A549 (cell line): Measurements from ENCODE around the gene USH1C. TPM values are rescaled to one million over a fixed set of nuclear protein-coding genes. Genes with fewer than 3 reads are reported as not detected.

Source experiments
- ATAC-seq, 2 experiments: fragments of 200-7000 bp in 1 of 2; fragments of >200 bp in 1 of 2; cut with Nextera tagmentation in 1 of 2; cut with Tn5 transposase in 1 of 2; 3 replicates each; pipeline versions ENCODE4 v1.8.0 to v1.9.1; 2018 to 2020; ENCODE audit warnings: mild to moderate bottlenecking in 1 of 2, moderate library complexity in 1 of 2
- CTCF ChIA-PET: fragments of 300-600 bp; sonication (Branson Sonifier 250); formaldehyde crosslinking; extraction: SDS; loops from one replicate; lab custom pipeline; 2021; ENCODE audit warnings: antibody characterized with exemption, inconsistent platforms; lab: Yijun Ruan, JAX
- POLR2A ChIA-PET: fragments of 350-600 bp; formaldehyde crosslinking; extraction: SDS; loops from one replicate; lab custom pipeline; 2021; ENCODE audit warnings: antibody characterized with exemption, inconsistent platforms; lab: Yijun Ruan, JAX
- DNase-seq, 2 experiments: peaks; one replicate each; pipeline versions ENCODE4 v3.0.0 to v3.0.0-alpha.2; 2011 to 2016; ENCODE audit warnings: low read depth in 1 of 2, low spot score in 1 of 2
- FAIRE-seq: peaks from 2 replicates; lab custom pipeline; 2011; peaks lifted over from hg19 to GRCh38; lab: Jason Lieb, UNC
- H3K27ac ChIP-seq, 2 experiments: fragments of >200 bp; sonication (Bioruptor Twin); formaldehyde crosslinking; 3 replicates each; pipeline ENCODE4 v1.5.1; 2016 to 2017
- H3K4me1 ChIP-seq: fragments of >200 bp; sonication (Bioruptor Twin); formaldehyde crosslinking; 3 replicates; pipeline ENCODE4 v1.6.1; 2016
- H3K4me2 ChIP-seq: fragments of >200 bp; sonication (Bioruptor Twin); formaldehyde crosslinking; 3 replicates; pipeline ENCODE4 v1.6.1; 2016
- H3K4me3 ChIP-seq: fragments of >200 bp; sonication (Bioruptor Twin); formaldehyde crosslinking; 3 replicates; pipeline ENCODE4 v1.5.1; 2016
- H3K9me3 ChIP-seq: fragments of >200 bp; sonication (Bioruptor Twin); formaldehyde crosslinking; 3 replicates; pipeline ENCODE4 v1.6.1; 2016
- CBX8 ChIP-seq: fragments of 200-600 bp; sonication (generic); IDR thresholded peaks from 2 replicates; pipeline ENCODE4 v1.6.1; 2016
- CEBPB ChIP-seq, 2 experiments: fragments of >200 bp in 1 of 2; sonication (Bioruptor Twin) in 1 of 2; formaldehyde crosslinking in 1 of 2; IDR thresholded peaks; 2 replicates each; pipeline ENCODE4 v1.6.1; 2012 to 2016
- CHD4 ChIP-seq: fragments of 200-600 bp; sonication (generic); IDR thresholded peaks from 2 replicates; pipeline ENCODE4 v1.6.1; 2016; ENCODE audit warnings: antibody characterized with exemption, mild to moderate bottlenecking, borderline replicate concordance
- EHMT2 ChIP-seq: fragments of 200-600 bp; sonication (generic); IDR thresholded peaks from 2 replicates; pipeline ENCODE4 v1.6.1; 2016; ENCODE audit warnings: antibody characterized with exemption, low read depth, mild to moderate bottlenecking, moderate library complexity
- GATA3 ChIP-seq: IDR thresholded peaks from 2 replicates; pipeline ENCODE4 v1.6.1; 2012; ENCODE audit warnings: borderline replicate concordance
- HOXA7 ChIP-seq: fragments of 250-450 bp; sonication (Bioruptor Pico); IDR thresholded peaks from 2 replicates; pipeline ENCODE4 v1.5.0; 2020; ENCODE audit warnings: mild to moderate bottlenecking, moderate library complexity
- JUN ChIP-seq, 2 experiments: fragments of >200 bp; sonication (Bioruptor Twin); formaldehyde crosslinking; IDR thresholded peaks; 2 replicates in 1 of 2; 3 replicates in 1 of 2; pipeline ENCODE4 v1.6.1; 2016 to 2017
- KDM1A ChIP-seq: fragments of 200-600 bp; sonication (generic); IDR thresholded peaks from 2 replicates; pipeline ENCODE4 v1.6.1; 2016; ENCODE audit warnings: low read depth, mild to moderate bottlenecking
- MAZ ChIP-seq: fragments of 150-350 bp; IDR thresholded peaks from 2 replicates; pipeline ENCODE4 v1.6.1; 2014; ENCODE audit warnings: antibody characterized with exemption, low read depth, low read length, borderline replicate concordance
- MYC ChIP-seq: IDR thresholded peaks from 2 replicates; pipeline ENCODE4 v1.6.1; 2012; ENCODE audit warnings: mild to moderate bottlenecking, inconsistent platforms, low read length, improper control_type of control experiment, borderline replicate concordance
- NPAS2 ChIP-seq: fragments of 250-450 bp; sonication (Bioruptor Pico); IDR thresholded peaks from 2 replicates; pipeline ENCODE4 v1.8.0; 2022; ENCODE audit warnings: mild to moderate bottlenecking, moderate library complexity, borderline replicate concordance
- PHF8 ChIP-seq: fragments of 200-600 bp; sonication (generic); IDR thresholded peaks from 2 replicates; pipeline ENCODE4 v1.6.1; 2016; ENCODE audit warnings: low read depth, mild to moderate bottlenecking, antibody characterized with exemption, moderate library complexity, borderline replicate concordance
- RAD21 ChIP-seq, 2 experiments: fragments of >200 bp in 1 of 2; sonication (Bioruptor Twin) in 1 of 2; formaldehyde crosslinking in 1 of 2; IDR thresholded peaks in 1 of 2; conservative IDR thresholded peaks in 1 of 2; 2 replicates in 1 of 2; 3 replicates in 1 of 2; pipeline ENCODE4 v1.6.1; 2012 to 2018; ENCODE audit warnings: inconsistent platforms in 1 of 2
- SREBF2 ChIP-seq: fragments of 450-650 bp; IDR thresholded peaks from 2 replicates; pipeline ENCODE4 v1.6.1; 2014; ENCODE audit warnings: mild to moderate bottlenecking, moderate library complexity
- TFCP2L1 ChIP-seq: fragments of 250-450 bp; sonication (Bioruptor Pico); IDR thresholded peaks from 2 replicates; pipeline ENCODE4 v1.5.0; 2021; ENCODE audit warnings: mild to moderate bottlenecking
- ZSCAN20 ChIP-seq: fragments of 250-450 bp; sonication (Bioruptor Pico); IDR thresholded peaks from 2 replicates; pipeline ENCODE4 v1.8.0; 2022; ENCODE audit warnings: mild to moderate bottlenecking, moderate library complexity
- WGBS: methylation state at CpG from one replicate; pipeline ENCODE4 v1.1.6; 2017; ENCODE audit errors: missing lambda C conversion rate; 5-methylcytosine and 5-hydroxymethylcytosine counted together
- polyA plus RNA-seq, 4 experiments: library from polyadenylated mRNA; depleted of rRNA in 3 of 4; stranded (reverse); fragments of >200 nt; fragmentation: RNase III in 1 of 4; extraction: RNeasy Plus Mini Kit Qiagen cat#74134 plus additional on column Dnase treatment in 1 of 4; gene quantifications; 2 replicates in 3 of 4; 3 replicates in 1 of 4; pipeline ENCODE4 v1.2.3, GENCODE V29; 2011 to 2017
- TF ChIP-seq, protein P1 (sequence below): fragments of >200 bp; sonication (Bioruptor Twin); formaldehyde crosslinking; IDR thresholded peaks from 3 replicates; pipeline ENCODE4 v1.5.1; 2016
- TF ChIP-seq, protein P2 (sequence below): IDR thresholded peaks from 2 replicates; pipeline ENCODE4 v1.6.1; 2012; ENCODE audit warnings: low read depth, borderline replicate concordance
- TF ChIP-seq, protein P3 (sequence below): fragments of >200 bp; sonication (Bioruptor Twin); formaldehyde crosslinking; IDR thresholded peaks from 3 replicates; pipeline ENCODE4 v1.6.1; 2016
- TF ChIP-seq, protein P4 (sequence below): IDR thresholded peaks from 2 replicates; pipeline ENCODE4 v1.6.1; 2012
- TF ChIP-seq, protein P5 (sequence below): fragments of 450-650 bp; IDR thresholded peaks from 2 replicates; pipeline ENCODE4 v1.6.1; 2014; ENCODE audit warnings: antibody characterized with exemption

The USH1C gene
- polyA plus RNA-seq, 2 of the 4 experiments (the other 2 are of a cell fraction): 3.2 to 8.6 TPM

DNA sequence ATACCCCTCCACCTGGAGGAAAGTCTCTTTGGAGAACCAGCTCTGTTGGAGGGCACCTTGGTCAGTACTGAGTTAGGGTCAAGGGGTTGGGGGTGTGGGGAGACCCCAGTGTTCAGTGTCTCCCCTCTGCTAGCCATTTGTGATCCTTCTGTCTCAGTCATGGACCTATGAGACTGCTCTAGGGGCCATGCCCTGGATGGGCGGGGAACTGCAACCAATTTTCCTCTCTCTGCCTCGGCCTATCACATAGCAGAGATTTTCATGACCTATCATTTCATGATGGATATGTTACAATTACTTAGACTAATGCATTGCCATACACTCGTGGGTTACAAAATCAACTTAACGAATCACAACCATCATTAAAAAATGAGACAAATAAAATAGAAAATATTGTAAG lies 10.3 kb upstream of the USH1C start:
- POLR2A ChIA-PET: interaction anchor here (0.6 kb wide), 1 partner anchor 481 kb away, joined by 3 read pairs; no protein-coding TSS in a partner anchor
- WGBS: 68% methylated on average over 4 of the region's 4 CpGs
- no peak for FAIRE-seq
- no peaks in the 10 kb centered on the region for H3K9me3 ChIP-seq
- ATAC-seq: peak in 1 of 2 experiments; percentile 74; a peak in 3 of 6 replicates
- H3K4me2 ChIP-seq: no peak overlapping the region
- TF ChIP-seq CHD4 (no peak), GATA3 (no peak), JUN (IDR thresholded peaks at IDR 0.05) (no peak), CBX8 (no peak), MYC (no peak), SREBF2 (no peak), KDM1A (no peak), EHMT2 (no peak), TFCP2L1 (CRISPR knock-in tag) (no peak), CEBPB (IDR thresholded peaks at IDR 0.05) (no peak)
- TF ChIP-seq, protein P1, sequence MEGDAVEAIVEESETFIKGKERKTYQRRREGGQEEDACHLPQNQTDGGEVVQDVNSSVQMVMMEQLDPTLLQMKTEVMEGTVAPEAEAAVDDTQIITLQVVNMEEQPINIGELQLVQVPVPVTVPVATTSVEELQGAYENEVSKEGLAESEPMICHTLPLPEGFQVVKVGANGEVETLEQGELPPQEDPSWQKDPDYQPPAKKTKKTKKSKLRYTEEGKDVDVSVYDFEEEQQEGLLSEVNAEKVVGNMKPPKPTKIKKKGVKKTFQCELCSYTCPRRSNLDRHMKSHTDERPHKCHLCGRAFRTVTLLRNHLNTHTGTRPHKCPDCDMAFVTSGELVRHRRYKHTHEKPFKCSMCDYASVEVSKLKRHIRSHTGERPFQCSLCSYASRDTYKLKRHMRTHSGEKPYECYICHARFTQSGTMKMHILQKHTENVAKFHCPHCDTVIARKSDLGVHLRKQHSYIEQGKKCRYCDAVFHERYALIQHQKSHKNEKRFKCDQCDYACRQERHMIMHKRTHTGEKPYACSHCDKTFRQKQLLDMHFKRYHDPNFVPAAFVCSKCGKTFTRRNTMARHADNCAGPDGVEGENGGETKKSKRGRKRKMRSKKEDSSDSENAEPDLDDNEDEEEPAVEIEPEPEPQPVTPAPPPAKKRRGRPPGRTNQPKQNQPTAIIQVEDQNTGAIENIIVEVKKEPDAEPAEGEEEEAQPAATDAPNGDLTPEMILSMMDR: no peak
- TF ChIP-seq, protein P2, sequence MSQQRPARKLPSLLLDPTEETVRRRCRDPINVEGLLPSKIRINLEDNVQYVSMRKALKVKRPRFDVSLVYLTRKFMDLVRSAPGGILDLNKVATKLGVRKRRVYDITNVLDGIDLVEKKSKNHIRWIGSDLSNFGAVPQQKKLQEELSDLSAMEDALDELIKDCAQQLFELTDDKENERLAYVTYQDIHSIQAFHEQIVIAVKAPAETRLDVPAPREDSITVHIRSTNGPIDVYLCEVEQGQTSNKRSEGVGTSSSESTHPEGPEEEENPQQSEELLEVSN: no peak
- DNase-seq: no peak
- H3K4me3 ChIP-seq: no peak overlapping the region
- H3K4me1 ChIP-seq: no peaks in the 10 kb centered on the region
- no peak overlapping the region for H3K27ac ChIP-seq
- CTCF ChIA-PET: interaction anchor here (1.0 to 2.0 kb wide), 2 partner anchors 10 to 50 kb away, joined by 3 to 5 read pairs; no protein-coding TSS in a partner anchor

DNA sequence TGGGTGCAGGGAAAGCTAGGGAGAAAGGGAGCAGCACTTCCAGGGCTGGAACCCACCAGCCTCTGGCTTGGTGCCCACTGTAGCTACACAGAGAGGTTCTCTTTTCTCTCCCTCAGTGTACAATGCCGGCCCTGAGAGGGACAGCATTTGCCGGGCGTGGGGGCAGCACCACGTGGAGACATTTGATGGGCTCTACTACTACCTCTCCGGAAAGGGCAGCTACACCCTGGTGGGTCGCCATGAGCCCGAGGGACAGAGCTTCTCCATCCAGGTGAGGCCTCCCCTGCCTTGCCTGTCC lies 9.0 kb upstream of the USH1C start:
- TF ChIP-seq MAZ (no peak), CEBPB (IDR thresholded peaks at IDR 0.05) (no peak), PHF8 (no peak), EHMT2 (no peak), RAD21 (conservative IDR thresholded peaks at IDR 0.05 in 1 of 2, IDR thresholded peaks at IDR 0.05 in 1 of 2) (no peak), HOXA7 (no peak)
- TF ChIP-seq, protein P3, sequence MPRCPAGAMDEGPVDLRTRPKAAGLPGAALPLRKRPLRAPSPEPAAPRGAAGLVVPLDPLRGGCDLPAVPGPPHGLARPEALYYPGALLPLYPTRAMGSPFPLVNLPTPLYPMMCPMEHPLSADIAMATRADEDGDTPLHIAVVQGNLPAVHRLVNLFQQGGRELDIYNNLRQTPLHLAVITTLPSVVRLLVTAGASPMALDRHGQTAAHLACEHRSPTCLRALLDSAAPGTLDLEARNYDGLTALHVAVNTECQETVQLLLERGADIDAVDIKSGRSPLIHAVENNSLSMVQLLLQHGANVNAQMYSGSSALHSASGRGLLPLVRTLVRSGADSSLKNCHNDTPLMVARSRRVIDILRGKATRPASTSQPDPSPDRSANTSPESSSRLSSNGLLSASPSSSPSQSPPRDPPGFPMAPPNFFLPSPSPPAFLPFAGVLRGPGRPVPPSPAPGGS: no peak
- Histone ChIP-seq H3K9me3 (no peaks in the 10 kb centered on the region), H3K4me1 (no peaks in the 10 kb centered on the region), H3K4me3 (no peak overlapping the region), H3K27ac (no peak overlapping the region), H3K4me2 (no peak overlapping the region)
- WGBS: 52% methylated on average over 3 of the region's 7 CpGs
- ChIA-PET CTCF (interaction anchor here (0.6 to 2.0 kb wide), 3 partner anchors 12 to 733 kb away, joined by 3 to 5 read pairs (median 4); no protein-coding TSS in a partner anchor), POLR2A (no interaction called here)
- DNase-seq (no peak), ATAC-seq (no peak), FAIRE-seq (no peak)

DNA sequence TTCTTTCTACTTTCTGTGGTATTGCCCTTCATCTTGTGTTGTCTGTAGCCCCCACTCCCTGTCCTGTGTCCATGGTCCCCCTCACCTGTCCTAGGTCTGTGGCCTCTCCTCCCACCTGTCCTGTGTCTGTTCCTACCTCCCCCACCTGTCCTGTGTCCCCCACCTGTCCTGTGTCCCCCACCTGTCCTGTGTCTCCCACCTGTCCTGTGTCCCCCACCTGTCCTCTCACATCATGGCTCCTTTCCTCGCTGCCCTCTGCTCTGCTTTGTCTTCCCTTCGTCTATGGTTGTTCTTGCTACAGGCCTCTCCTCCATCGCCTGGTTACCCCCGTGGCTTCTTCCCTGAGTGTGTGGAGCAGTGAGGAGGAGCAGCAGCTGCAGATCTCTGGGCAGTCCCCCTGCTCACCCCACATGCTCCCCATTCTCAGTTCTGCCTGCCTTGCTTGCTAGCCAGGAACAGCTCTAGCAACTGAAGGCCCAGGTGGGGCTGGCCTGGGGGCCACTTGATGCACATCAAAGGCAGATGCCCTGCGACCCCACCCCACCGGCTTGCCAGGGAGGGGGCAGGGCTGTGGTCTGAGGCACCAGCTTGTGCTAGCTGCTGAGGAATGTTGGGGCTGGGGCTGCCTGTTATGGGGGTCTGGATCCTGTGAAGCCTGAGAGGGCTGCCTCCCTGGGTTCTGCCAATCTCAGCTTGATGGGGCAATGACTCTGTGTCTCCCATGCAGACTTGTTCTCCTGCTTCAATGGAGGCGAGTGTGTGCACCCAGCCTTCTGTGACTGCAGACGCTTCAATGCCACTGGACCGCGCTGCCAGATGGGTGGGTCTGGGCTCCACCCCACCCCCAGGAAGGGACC lies 8.4 kb upstream of the USH1C start:
- DNase-seq (no peak), FAIRE-seq (no peak), ATAC-seq (no peak)
- no peak overlapping the region for H3K27ac ChIP-seq
- POLR2A ChIA-PET: no interaction called here
- TF ChIP-seq, protein P4, sequence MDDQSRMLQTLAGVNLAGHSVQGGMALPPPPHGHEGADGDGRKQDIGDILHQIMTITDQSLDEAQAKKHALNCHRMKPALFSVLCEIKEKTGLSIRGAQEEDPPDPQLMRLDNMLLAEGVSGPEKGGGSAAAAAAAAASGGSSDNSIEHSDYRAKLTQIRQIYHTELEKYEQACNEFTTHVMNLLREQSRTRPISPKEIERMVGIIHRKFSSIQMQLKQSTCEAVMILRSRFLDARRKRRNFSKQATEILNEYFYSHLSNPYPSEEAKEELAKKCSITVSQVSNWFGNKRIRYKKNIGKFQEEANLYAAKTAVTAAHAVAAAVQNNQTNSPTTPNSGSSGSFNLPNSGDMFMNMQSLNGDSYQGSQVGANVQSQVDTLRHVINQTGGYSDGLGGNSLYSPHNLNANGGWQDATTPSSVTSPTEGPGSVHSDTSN: no peak
- TF ChIP-seq, protein P3: no peak
- TF ChIP-seq KDM1A (no peak), TFCP2L1 (CRISPR knock-in tag) (no peak), ZSCAN20 (CRISPR knock-in tag) (no peak), NPAS2 (CRISPR knock-in tag) (no peak)
- TF ChIP-seq, protein P5, sequence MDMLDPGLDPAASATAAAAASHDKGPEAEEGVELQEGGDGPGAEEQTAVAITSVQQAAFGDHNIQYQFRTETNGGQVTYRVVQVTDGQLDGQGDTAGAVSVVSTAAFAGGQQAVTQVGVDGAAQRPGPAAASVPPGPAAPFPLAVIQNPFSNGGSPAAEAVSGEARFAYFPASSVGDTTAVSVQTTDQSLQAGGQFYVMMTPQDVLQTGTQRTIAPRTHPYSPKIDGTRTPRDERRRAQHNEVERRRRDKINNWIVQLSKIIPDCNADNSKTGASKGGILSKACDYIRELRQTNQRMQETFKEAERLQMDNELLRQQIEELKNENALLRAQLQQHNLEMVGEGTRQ: no peak
- H3K9me3 ChIP-seq: no peaks in the 10 kb centered on the region
- no peaks in the 10 kb centered on the region for H3K4me1 ChIP-seq
- WGBS: 64% methylated on average over 9 of the region's 10 CpGs
- no peak overlapping the region for H3K4me3 ChIP-seq
- no peak overlapping the region for H3K4me2 ChIP-seq
- CTCF ChIA-PET: interaction anchor here (0.6 to 2.0 kb wide), 3 partner anchors 12 to 732 kb away, joined by 3 to 5 read pairs (median 4); no protein-coding TSS in a partner anchor
